Stimulated activated CD4-positive, alpha-beta T cell treated with anti-CD3 and anti-CD28 coated beads, Interleukin-4, amount 100 ng/mL, for 48 hours (primary cell): ENCODE measurements around the gene POLDIP2.
"Not testable (repeated sequence)": the region's sequence is repeated elsewhere in the genome, so short reads cannot be mapped to it uniquely, and the experiment has no call there.

Experiments used
- DNase-seq, 2 donors: peaks; one replicate each; pipeline ENCODE4 v3.0.0-alpha.2; 2020; ENCODE audit warnings: low read depth in 2 of 2

Gene POLDIP2

GRCh38 chr17:28366605-28367004, 9.3 kb upstream of the POLDIP2 start:
- no peak for DNase-seq

GRCh38 chr17:28365487-28365886, 8.2 kb upstream of the POLDIP2 start:
- no peak for DNase-seq

- DNase-seq, result no peak
Observed at GRCh38 chr17:28364665-28365363, 7.5 kb upstream of the POLDIP2 start, which contains the start of gene SEBOX. SEBOX (minus strand) TSS chr17:28365199; CDS start chr17:28365151, 48 bp downstream.

- DNase-seq, result no peak
Observed at GRCh38 chr17:28363776-28364650, 6.7 kb upstream of the POLDIP2 start.

GRCh38 chr17:28363186-28363585, 5.9 kb upstream of the POLDIP2 start:
- DNase-seq, result no peak

GRCh38 chr17:28357901-28358197, 522 bp upstream of the POLDIP2 start:
- DNase-seq, result no peak

GRCh38 chr17:28350271-28350670, 7.1 kb downstream of the POLDIP2 start:
- no peak for DNase-seq

- no peak for DNase-seq
Observed at GRCh38 chr17:28348979-28349378, 8.3 kb downstream of the POLDIP2 start.

GRCh38 chr17:28347261-28347891, 10.0 kb downstream of the POLDIP2 start:
- DNase-seq, result no peak

GRCh38 chr17:28346746-28347246, 10.5 kb downstream of the POLDIP2 start:
- DNase-seq, result no peak

GRCh38 chr17:28346199-28346580, 11.1 kb downstream of the POLDIP2 start:
- no peak for DNase-seq

GRCh38 chr17:28345419-28346198, 11.7 kb downstream of the POLDIP2 start:
- DNase-seq, result no peak

- DNase-seq, result no peak
Observed at GRCh38 chr17:28344435-28344901, 12.9 kb downstream of the POLDIP2 start.

- no peak for DNase-seq
Observed at GRCh38 chr17:28344011-28344410, 13.3 kb downstream of the POLDIP2 start.

GRCh38 chr17:28343491-28343932, 13.8 kb downstream of the POLDIP2 start:
- no peak for DNase-seq

- no peak for DNase-seq
Observed at GRCh38 chr17:28342313-28342712, 15.0 kb downstream of the POLDIP2 start.

GRCh38 chr17:28341516-28341915, 15.8 kb downstream of the POLDIP2 start:
- DNase-seq, result no peak

- DNase-seq, result no peak
Observed at GRCh38 chr17:28340374-28340773, 17.0 kb downstream of the POLDIP2 start.

- no peak for DNase-seq
Observed at GRCh38 chr17:28339431-28339830, 17.9 kb downstream of the POLDIP2 start.

GRCh38 chr17:28338769-28339212, 18.5 kb downstream of the POLDIP2 start:
- not testable (repeated sequence) for DNase-seq

- DNase-seq, result no peak
Observed at GRCh38 chr17:28338056-28338768, 19.1 kb downstream of the POLDIP2 start.
